ENCODE results near the gene ELFN2.

Gene ELFN2

DNA sequence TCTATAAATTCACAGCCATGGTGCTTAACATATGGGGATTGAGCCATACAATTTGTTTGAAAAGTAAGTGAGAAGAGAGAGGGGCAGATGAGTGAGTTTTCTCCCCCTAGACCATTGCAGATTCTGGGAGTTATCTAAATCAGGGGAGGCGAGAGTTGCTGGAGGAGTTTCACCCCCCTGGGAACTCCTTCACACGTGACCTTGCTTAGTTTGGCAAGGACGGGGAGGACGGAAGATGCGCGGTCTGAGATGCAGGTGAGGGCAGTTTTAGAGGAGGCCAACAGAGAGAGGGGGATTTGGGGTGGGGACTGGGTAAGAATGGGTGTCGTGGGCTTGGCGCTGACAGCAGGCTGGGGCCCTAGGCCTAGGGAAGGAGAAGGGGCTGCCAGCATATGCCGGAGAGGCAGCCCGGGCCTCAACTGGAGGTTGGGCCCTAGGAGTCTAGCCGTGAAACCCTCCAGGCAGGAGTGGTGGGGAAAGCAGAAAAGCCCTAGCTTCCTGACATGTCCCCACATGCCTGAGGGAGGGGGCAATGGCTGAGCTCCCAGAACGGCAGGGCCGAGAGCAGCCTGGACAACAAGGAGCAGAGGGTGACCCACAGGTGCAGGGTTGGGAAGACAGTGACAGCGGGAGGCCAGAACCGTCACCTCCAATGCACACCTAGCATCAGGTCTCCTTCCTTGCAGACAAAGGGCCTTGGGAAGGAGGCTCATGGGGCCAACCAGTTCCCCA, 63.9 kb downstream of the ELFN2 start:
- no peak for DNase-seq (ENCODE audit: extremely low read depth in 1 of 2, low read depth in 1 of 2)

- no peak for DNase-seq (ENCODE audit: extremely low read depth in 1 of 2, low read depth in 1 of 2)
Measured at GRCh38 chr22:37362621-37363020, 64.7 kb downstream of the ELFN2 start.

- no peak for DNase-seq (ENCODE audit: extremely low read depth in 1 of 2, low read depth in 1 of 2)
Measured at GRCh38 chr22:37358917-37359316, 68.4 kb downstream of the ELFN2 start.

DNA sequence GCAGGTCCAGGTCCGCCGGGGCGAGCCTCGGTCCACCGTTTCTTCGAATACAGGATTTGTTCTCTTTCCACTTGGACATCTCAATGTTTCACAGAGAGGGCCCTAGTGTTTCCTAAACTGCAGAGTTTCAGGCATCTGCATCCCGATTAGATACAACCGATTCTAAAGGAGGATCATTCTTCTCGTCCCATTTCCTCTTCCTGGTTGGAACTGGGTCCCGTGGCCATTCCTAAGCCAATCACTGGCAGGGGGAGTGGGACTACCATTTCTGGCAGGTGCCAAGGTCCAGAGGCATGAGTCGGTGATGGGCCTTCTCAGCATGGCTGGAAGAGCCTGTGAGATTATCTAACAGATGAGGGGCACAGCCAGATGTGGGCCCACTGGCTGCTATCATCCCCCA, 68.9 kb downstream of the ELFN2 start:
- no peak for DNase-seq (ENCODE audit: extremely low read depth in 1 of 2, low read depth in 1 of 2)

GRCh38 chr22:37357446-37358075, 69.7 kb downstream of the ELFN2 start:
- DNase-seq (ENCODE audit: extremely low read depth in 1 of 2, low read depth in 1 of 2): no peak

DNA sequence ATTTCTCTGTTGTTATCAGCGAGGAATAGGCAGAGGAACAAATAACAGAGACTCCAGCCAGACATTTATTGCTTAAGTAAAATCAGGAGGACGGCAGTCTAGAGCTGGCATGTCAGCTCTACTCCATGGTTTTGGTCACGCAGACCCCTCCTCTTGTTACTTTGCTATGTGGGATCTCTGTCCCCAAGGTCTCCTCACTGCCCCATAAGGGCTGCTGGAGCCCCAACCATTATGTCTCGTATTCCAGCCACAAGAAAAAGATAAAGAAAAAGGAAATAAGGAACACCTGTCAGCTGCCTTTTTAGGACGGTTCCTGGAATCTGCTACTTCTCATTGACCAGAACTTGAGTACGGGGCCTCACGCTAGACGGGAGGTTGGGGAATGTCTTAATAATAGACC, 70.4 kb downstream of the ELFN2 start:
- DNase-seq (ENCODE audit: extremely low read depth in 1 of 2, low read depth in 1 of 2): no peak

DNA sequence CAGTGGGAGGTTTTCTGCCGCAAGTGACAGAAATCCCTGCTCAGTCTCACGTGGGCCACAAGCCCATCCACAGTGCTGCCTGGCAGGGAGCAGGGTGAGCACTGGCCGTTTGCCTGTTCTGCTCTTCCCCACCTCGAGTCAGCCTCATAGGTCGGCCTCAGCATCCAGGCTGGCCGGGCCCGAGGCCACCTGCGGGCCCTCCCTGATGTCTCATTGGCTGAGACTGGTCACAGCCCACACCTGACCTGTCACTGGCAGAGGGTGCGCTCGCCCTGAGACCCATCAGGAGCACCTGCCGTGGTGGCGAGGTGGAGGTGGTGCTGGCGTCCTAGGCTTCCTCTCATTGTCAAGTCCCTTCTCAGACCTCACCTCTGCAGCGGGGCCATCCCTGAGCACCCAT, 72.1 kb downstream of the ELFN2 start:
- no peak for DNase-seq (ENCODE audit: extremely low read depth in 1 of 2, low read depth in 1 of 2)

DNA sequence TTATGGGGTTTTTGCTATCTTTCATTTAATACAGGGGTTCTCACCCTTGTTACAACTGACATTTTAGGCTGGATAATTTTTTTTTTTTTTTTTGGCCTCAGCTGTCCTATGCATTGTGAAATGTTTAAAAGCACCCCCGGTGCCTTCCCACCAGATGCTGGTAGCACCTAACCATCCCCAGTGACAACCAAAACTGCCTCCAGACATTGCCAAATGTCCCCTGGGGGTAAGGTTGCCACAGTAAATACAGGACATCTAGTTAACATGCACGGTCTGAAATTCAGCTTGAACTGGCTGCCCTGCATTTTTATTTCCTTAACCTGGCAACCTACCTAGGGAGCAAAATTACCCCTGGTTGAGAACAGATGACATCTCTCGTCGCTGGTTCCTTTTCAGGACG, 72.6 kb downstream of the ELFN2 start:
- no peak for DNase-seq (ENCODE audit: extremely low read depth in 1 of 2, low read depth in 1 of 2)

DNA sequence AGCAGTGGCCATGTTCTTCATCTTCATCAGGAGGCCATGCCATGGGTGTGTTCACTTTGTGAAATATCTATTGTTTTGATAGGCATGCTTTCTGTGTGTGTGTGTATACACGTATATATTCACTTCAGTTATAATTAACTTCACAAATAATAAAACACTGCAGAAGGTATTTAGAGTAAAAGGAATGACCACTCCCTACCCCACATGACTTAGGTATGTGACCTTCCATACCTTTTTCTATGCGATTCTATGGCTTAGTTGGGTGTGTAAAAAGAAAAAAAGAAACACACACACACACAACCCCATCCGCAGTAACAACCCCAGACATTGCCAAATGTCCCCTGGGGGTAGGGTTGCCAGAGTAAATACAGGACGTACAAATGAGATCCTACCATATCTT, 73.0 kb downstream of the ELFN2 start:
- no peak for DNase-seq (ENCODE audit: extremely low read depth in 1 of 2, low read depth in 1 of 2)

DNA sequence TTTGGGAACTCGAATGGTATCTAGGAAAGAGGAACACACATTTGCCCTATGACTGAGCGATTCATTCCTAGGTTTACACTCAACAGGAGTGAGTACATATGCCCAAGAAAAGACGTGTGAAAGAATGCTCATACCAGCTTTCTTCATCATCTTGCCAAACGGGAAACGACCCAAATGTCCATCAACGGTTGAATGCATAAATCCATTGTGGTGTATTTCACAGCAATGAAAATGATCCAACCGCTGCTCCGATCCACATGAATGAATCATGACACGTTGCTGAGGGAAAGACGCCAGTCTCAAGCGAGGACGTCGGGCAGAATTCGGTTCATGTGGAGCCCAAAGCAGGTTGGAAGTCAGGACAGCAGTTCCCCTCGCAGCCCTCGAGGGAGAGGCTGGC, 73.4 kb downstream of the ELFN2 start:
- no peak for DNase-seq (ENCODE audit: extremely low read depth in 1 of 2, low read depth in 1 of 2)

DNA sequence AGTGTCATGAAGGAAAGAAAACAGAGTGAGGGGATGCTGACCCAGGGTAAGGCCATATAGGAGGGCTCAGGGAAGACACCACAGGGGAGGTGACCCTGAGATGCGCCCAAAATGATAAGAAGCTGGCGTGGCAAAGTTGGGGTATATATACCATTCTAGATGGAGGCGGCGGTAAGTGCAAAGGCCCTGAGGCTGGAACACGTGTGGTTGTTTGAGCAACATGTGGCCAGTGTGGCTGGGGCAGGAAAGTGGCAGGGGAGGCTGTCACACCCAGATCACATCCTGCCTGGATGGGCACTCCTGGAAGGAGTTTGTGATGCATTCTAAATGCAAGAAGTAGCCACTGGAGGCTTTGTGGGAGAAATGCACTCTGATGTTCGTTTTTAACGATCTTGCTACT, 74.8 kb downstream of the ELFN2 start:
- DNase-seq (ENCODE audit: extremely low read depth in 1 of 2, low read depth in 1 of 2): no peak

DNA sequence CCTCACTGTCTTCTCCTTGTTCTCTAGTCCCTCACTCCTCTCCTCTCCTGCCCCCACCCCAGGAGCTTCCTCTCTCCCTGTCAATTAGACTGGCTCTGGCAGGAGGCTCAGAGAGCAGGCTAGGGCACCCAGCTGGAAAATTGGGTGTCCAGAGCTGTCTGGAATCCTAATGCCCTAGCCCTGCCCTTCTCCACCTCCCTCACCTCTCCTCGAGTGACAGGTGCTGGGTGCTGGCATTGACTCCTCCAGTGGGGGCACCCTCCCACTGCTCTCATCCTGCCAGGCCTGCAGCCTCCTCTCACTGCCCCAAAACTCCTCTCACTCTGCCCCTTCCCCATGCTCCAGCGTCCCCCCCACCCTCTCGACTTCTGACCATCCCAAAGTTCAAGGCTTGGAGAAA, 76.0 kb downstream of the ELFN2 start:
- DNase-seq (ENCODE audit: extremely low read depth in 1 of 2, low read depth in 1 of 2): no peak

DNA sequence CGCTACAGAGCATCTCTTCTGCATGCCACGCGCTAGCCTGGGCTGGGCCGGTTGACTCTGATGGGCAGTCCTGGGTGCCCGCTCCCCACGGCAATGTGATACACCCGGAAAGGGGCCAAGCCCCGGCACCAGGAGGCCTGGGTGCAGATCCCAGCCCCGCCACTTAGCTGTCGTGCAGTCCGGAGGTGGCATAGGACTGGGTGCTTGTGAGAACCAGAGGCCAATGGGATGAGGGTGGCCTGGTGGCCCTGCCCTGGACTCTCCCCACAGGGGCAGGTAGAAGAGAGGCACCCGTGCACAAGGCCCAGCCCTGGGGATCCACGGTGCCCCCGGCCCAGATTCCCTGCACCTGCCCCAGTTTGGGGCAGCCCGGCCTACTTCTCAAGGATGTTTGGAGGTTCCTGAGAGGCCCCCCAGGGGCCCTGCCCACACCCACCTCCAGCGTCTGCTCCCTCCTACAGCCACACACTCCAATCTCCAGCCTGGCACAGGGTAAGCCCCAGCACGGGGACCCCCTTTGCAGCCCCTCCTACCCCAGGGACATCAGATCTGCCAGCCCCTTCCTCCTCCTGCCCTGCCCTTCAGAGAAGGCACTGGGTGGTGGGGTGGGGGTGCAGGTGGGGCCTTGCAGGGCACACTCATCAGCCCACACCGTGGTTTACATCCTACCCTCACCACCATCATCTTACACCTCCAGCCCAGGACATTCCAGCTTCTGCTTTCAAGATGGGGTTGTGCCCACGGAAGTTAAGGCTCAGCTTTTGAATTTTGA, 78.0 kb downstream of the ELFN2 start:
- DNase-seq (ENCODE audit: extremely low read depth in 1 of 2, low read depth in 1 of 2): no peak

GRCh38 chr22:37346505-37346895, 80.8 kb downstream of the ELFN2 start:
- DNase-seq (ENCODE audit: extremely low read depth in 1 of 2, low read depth in 1 of 2): no peak

DNA sequence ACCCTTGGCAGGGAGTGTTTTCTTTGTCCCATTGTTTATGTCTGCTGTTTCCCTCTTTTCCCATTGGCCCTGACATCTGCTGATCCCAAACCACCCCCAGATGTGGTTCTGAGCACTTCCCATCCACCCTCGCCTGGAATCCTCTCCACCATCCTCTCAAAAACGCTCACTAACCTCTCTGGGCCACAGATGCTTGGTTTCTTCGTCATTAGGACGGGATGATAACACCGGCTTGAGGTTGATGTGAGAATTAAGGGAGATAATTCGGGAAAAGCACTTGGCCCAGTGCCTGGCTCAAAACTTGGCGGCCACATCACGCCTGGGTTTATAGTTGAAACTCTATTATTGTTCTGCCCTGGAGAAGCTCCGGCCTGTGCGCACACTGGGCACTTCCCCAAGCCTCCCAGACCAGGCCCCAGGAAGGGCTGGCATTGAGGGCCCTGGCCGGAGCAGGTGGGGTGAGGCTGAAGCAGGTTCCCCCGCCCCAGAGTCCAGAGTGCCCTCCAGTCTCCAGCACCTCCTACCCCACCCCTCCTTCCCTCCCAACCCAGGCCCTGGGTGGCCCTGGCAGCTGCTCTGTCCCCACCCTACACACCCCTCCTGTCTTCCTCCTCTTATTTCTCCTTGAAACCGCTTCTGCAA, 81.3 kb downstream of the ELFN2 start:
- no peak for DNase-seq (ENCODE audit: extremely low read depth in 1 of 2, low read depth in 1 of 2)

GRCh38 chr22:37344735-37345449, 82.4 kb downstream of the ELFN2 start:
- DNase-seq (ENCODE audit: extremely low read depth in 1 of 2, low read depth in 1 of 2): no peak

- DNase-seq (ENCODE audit: extremely low read depth in 1 of 2, low read depth in 1 of 2): no peak
Measured at GRCh38 chr22:37343863-37344734, 83.2 kb downstream of the ELFN2 start.

- DNase-seq (ENCODE audit: extremely low read depth in 1 of 2, low read depth in 1 of 2): no peak
Measured at GRCh38 chr22:37343348-37343747, 83.9 kb downstream of the ELFN2 start.

DNA sequence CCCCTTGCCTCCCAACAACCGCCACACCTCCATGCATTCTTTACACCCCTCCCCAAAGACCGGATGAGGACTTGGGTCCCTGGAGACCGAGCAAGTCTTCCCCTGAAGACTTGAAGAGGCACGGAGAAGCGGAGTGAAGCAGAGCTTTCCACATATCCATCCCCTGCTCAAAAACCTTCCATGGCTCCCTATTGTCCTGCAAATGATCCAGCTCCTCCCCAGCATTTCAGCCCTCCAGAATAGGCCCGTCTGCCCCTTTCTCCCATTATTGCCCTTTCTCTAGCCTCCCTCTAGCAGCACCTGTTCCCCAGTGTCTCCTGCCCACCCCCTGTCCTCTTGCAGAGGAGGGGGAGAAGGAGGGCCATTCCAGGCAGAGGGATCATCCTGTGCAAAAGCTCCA, 85.2 kb downstream of the ELFN2 start:
- DNase-seq (ENCODE audit: extremely low read depth in 1 of 2, low read depth in 1 of 2): no peak
